ENCODE data around the gene OFD1. TPM values are rescaled to one million over a fixed set of nuclear protein-coding genes. Genes with fewer than 3 reads are reported as not detected.

The OFD1 gene, protein sequence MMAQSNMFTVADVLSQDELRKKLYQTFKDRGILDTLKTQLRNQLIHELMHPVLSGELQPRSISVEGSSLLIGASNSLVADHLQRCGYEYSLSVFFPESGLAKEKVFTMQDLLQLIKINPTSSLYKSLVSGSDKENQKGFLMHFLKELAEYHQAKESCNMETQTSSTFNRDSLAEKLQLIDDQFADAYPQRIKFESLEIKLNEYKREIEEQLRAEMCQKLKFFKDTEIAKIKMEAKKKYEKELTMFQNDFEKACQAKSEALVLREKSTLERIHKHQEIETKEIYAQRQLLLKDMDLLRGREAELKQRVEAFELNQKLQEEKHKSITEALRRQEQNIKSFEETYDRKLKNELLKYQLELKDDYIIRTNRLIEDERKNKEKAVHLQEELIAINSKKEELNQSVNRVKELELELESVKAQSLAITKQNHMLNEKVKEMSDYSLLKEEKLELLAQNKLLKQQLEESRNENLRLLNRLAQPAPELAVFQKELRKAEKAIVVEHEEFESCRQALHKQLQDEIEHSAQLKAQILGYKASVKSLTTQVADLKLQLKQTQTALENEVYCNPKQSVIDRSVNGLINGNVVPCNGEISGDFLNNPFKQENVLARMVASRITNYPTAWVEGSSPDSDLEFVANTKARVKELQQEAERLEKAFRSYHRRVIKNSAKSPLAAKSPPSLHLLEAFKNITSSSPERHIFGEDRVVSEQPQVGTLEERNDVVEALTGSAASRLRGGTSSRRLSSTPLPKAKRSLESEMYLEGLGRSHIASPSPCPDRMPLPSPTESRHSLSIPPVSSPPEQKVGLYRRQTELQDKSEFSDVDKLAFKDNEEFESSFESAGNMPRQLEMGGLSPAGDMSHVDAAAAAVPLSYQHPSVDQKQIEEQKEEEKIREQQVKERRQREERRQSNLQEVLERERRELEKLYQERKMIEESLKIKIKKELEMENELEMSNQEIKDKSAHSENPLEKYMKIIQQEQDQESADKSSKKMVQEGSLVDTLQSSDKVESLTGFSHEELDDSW
- 18.3 and 19.3 TPM in 2 replicates for total RNA-seq

GRCh38 chrX:13734278-13735172 lies at the start of gene OFD1, which contains the start of gene TRAPPC2:
TSS of gene OFD1 (plus strand) at chrX:13734748. CDS start at chrX:13735072, 324 bp downstream.
TSS of gene TRAPPC2 (minus strand) at chrX:13734620. CDS start at chrX:13719963, 14,657 bp downstream.
- peak within 1 kb of the TSS; percentile 97 for H3K27ac Mint-ChIP-seq
- intact Hi-C loops (cut with micrococcal nuclease): loop anchor here (1.0 to 10.0 kb wide), 4 partner anchors 45 to 1420 kb away; partner anchors contain the start of gene RAB9A
- peak; percentile 97 for DNase-seq
- H3K4me3 Mint-ChIP-seq: peak within 1 kb of the TSS; percentile 99
- no peaks in the 10 kb centered on the region for H3K9me3 Mint-ChIP-seq
- peaks cover 44% of the 10 kb centered on the region for H3K36me3 Mint-ChIP-seq (ENCODE audit: low read depth)
- no peaks in the 10 kb centered on the region for H3K27me3 Mint-ChIP-seq
- H3K4me1 Mint-ChIP-seq: peaks cover 35% of the 10 kb centered on the region

DNA sequence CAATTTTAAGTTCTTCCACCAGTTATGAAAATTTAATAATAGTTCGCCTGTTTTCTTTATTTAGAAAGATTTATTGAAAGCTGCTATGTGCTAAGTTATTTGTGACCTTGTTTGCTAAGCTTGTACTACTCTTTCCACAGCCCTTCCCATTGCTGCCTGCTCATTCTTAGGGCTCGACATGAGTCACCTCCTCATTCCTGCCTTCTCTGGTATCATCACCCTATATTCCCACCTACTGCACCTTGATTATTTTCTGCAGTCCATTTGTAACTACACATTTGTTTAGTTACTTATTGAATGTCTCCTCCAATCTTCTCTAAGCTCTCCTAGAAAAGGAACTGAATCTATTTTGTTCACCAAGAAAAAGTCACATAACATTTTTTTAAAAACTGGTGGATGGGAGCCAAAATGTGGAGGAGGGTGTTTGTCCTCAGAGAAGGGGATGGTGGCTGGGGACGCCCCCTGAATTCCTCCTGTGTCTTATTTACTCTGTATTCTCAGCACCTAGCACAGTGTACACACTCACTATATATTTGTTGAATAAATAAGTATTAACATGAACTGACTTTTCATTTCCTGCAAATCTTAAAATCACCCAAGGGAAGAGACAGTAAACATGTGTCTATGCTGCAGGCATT lies 49.3 kb upstream of the OFD1 start:
- H3K4me3 Mint-ChIP-seq: no peak overlapping the region
- H3K36me3 Mint-ChIP-seq (ENCODE audit: low read depth): peaks cover 10% of the 10 kb centered on the region
- H3K27ac Mint-ChIP-seq: no peak overlapping the region
- no peaks in the 10 kb centered on the region for H3K9me3 Mint-ChIP-seq
- DNase-seq: no peak
- H3K4me1 Mint-ChIP-seq: peaks cover 16% of the 10 kb centered on the region
- no peaks in the 10 kb centered on the region for H3K27me3 Mint-ChIP-seq
- intact Hi-C loops (cut with micrococcal nuclease): no loop called here

DNA sequence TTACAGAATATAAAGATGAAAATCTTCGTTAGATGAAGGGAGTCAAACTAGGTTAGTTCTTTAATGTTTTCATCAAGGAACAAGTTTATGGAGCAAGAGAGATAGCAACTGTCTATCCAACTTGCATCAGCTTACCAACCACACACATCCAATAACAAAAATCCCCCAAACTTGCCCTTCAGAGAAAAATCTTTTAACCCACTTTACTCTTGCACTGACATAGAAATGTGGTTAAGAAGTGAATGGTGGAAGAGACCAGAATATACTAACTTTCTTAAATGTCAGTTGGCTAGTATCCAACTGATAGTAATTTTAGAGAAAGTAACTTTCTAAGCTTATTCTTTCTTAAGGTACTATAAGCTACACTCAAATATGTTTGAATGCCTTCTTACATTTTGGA lies 47.3 kb upstream of the OFD1 start:
- Mint-ChIP-seq H3K9me3 (no peaks in the 10 kb centered on the region), H3K36me3 (ENCODE audit: low read depth) (peaks cover 5% of the 10 kb centered on the region), H3K4me3 (no peak overlapping the region), H3K27me3 (no peaks in the 10 kb centered on the region), H3K4me1 (peaks cover 23% of the 10 kb centered on the region), H3K27ac (no peak overlapping the region)
- no peak for DNase-seq
- intact Hi-C loops (cut with micrococcal nuclease): no loop called here

DNA sequence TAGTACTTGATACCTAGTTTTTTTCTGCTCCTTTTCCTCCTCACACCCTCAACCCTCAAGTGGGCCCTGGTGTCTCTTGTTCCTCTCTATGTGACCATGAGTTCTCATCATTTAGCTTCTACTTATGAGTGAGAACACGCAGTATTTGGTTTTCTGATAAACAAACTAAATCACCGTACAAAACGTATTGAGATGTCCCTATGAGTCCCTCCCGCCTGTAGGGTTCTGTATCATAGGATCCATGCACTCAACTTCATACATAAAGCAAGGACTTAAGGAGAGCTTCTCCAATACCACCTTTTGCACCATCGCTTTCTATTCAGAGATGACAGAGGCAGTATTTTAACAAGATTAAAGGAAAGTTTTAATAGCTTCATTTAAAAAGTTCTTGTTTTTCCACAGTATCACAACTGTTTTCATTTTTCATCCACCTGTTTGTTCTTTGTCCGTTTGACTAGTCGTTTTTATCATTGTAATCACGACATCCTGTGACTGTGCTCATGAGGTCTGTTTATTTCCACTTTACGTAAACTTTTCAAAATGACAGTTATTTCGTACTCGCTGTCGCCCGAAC lies 46.1 kb upstream of the OFD1 start:
- peak; percentile 55 for DNase-seq
- peak overlapping the region; percentile 93 for H3K27ac Mint-ChIP-seq

DNA sequence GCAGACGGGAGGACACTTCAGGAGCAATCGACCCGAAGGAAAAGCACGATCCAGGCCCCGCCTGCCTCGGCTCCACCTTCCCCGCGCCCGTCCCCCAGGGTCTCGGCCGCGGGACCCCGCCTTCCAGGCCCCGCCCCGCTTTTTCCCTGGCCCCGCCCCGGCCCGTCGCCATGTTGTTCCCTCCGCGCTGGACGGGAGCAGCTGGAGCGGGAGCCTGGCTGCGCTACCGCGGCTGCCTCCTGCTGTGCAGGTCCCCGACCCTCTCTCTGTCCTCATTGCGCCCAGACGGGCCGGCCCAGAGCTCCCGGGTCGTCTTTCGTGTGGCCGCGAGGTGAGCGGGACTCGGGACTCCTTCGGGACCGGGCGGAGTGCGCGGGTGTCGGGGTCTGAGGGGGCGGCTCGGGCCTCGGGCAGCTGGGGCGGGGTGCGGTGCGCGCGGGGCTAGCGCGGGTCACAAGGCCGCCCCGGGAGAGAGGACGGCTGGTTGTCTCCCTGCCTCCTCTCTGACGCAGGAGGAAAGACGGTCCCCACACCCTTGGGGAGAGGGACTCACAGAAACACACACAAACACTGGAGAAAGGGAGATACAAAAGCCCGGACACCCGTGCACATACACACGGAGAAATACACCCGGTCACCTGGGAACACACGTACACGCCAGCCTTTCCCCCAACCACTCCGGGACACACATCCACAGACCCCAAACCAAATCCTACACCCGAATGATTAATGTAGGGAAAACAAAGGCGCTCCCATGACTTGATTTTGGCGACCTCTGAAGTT lies 45.4 kb upstream of the OFD1 start, which contains the start of gene RAB9A:
Gene RAB9A, plus strand, starts transcription at position 171 of the 783 bp plus-strand sequence. CDS start 19,619 bp downstream, outside the sequence.
- Mint-ChIP-seq H3K4me3 (peak within 1 kb of the TSS; percentile 87), H3K36me3 (ENCODE audit: low read depth) (peaks cover 4% of the 10 kb centered on the region), H3K27me3 (no peaks in the 10 kb centered on the region), H3K27ac (peak within 1 kb of the TSS; percentile 93), H3K4me1 (peaks cover 35% of the 10 kb centered on the region), H3K9me3 (no peaks in the 10 kb centered on the region)
- intact Hi-C loops (cut with micrococcal nuclease): loop anchor here (1.0 kb wide), 3 partner anchors 20 to 45 kb away; partner anchors contain the start of genes OFD1 and TRAPPC2
- peak; percentile 95 for DNase-seq

More for the DNA sequence above, 46.1 kb upstream of the OFD1 start:
- Mint-ChIP-seq H3K9me3 (no peaks in the 10 kb centered on the region), H3K36me3 (ENCODE audit: low read depth) (peaks cover 5% of the 10 kb centered on the region), H3K4me3 (peak overlapping the region; percentile 87), H3K4me1 (peaks cover 33% of the 10 kb centered on the region), H3K27me3 (no peaks in the 10 kb centered on the region)
- intact Hi-C loops (cut with micrococcal nuclease): loop anchor here (1.0 kb wide), 1 partner anchor 19 kb away; no protein-coding TSS in a partner anchor

DNA sequence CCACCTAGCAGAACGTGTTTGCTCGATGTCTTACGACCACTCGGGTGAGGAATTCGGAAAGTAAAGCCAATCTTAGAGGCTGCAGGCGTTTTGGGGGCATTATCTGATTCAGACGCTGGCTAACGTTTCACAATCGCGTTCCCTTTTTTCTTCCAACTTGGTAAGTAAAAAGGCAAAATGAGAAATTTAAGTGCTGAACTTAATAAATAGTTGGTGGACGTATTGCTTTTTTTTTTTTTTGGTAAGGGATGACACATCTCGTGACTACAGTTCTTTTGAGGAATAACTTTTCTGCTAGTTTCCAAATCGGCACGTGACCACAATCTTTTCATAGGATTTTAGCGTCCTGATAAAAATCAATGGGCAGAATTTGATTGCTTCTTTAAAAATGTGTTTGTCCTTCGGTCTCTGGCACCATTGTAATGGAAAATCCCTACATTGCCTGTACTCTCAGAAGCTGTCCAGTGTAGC lies 44.8 kb upstream of the OFD1 start:
- H3K4me1 Mint-ChIP-seq: peaks cover 36% of the 10 kb centered on the region
- H3K27me3 Mint-ChIP-seq: no peaks in the 10 kb centered on the region
- intact Hi-C loops (cut with micrococcal nuclease): loop anchor here (1.0 kb wide), 2 partner anchors 31 to 45 kb away; partner anchors contain the start of genes OFD1 and TRAPPC2
- DNase-seq: no peak
- H3K9me3 Mint-ChIP-seq: no peaks in the 10 kb centered on the region
- H3K36me3 Mint-ChIP-seq (ENCODE audit: low read depth): peaks cover 3% of the 10 kb centered on the region
- H3K4me3 Mint-ChIP-seq: peak overlapping the region; percentile 87
- H3K27ac Mint-ChIP-seq: peak overlapping the region; percentile 93

DNA sequence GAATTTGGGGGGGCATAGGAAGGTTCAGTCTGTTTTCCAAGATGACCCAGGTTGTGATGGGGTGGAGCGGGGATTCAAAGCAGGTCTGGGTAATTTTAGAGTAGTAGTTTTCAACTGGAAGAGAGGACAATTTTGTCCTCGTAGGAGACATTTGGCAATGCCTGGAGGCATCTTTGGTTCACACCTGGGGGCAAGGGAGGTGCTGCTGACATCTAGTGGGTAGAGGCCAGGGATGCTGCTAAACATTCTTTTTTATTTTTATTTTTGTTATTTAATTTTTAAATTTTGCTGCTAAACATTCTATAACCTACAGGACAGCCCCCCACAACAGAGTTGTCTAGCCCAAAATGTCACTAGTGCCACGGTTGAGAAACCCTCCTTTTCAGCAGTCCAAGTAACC lies 43.7 kb upstream of the OFD1 start:
- Mint-ChIP-seq H3K4me1 (peaks cover 38% of the 10 kb centered on the region), H3K27ac (no peak overlapping the region), H3K36me3 (ENCODE audit: low read depth) (peaks cover 3% of the 10 kb centered on the region), H3K27me3 (no peaks in the 10 kb centered on the region), H3K9me3 (no peaks in the 10 kb centered on the region), H3K4me3 (peak overlapping the region; percentile 87)
- DNase-seq: no peak
- intact Hi-C loops (cut with micrococcal nuclease): no loop called here

- Mint-ChIP-seq H3K4me3 (no peak overlapping the region), H3K9me3 (no peaks in the 10 kb centered on the region), H3K4me1 (peaks cover 40% of the 10 kb centered on the region), H3K36me3 (ENCODE audit: low read depth) (peaks cover 3% of the 10 kb centered on the region), H3K27me3 (no peaks in the 10 kb centered on the region), H3K27ac (no peak overlapping the region)
- intact Hi-C loops (cut with micrococcal nuclease): no loop called here
- no peak for DNase-seq
Measured at GRCh38 chrX:13691841-13692371, 42.6 kb upstream of the OFD1 start.

- Mint-ChIP-seq H3K27ac (no peak overlapping the region), H3K36me3 (ENCODE audit: low read depth) (peaks cover 5% of the 10 kb centered on the region), H3K9me3 (no peaks in the 10 kb centered on the region), H3K27me3 (no peaks in the 10 kb centered on the region), H3K4me1 (peaks cover 39% of the 10 kb centered on the region), H3K4me3 (no peak overlapping the region)
- intact Hi-C loops (cut with micrococcal nuclease): no loop called here
- DNase-seq: no peak
Measured at GRCh38 chrX:13692771-13693231, 41.7 kb upstream of the OFD1 start.

GRCh38 chrX:13693341-13693961 lies 41.1 kb upstream of the OFD1 start:
- no peak overlapping the region for H3K27ac Mint-ChIP-seq
- intact Hi-C loops (cut with micrococcal nuclease): no loop called here
- H3K4me3 Mint-ChIP-seq: no peak overlapping the region
- no peaks in the 10 kb centered on the region for H3K27me3 Mint-ChIP-seq
- H3K9me3 Mint-ChIP-seq: no peaks in the 10 kb centered on the region
- no peak for DNase-seq
- peaks cover 5% of the 10 kb centered on the region for H3K36me3 Mint-ChIP-seq (ENCODE audit: low read depth)
- peaks cover 36% of the 10 kb centered on the region for H3K4me1 Mint-ChIP-seq

- Mint-ChIP-seq H3K36me3 (ENCODE audit: low read depth) (peaks cover 6% of the 10 kb centered on the region), H3K9me3 (no peaks in the 10 kb centered on the region), H3K4me3 (no peak overlapping the region), H3K27me3 (no peaks in the 10 kb centered on the region), H3K27ac (no peak overlapping the region), H3K4me1 (peaks cover 34% of the 10 kb centered on the region)
- DNase-seq: no peak
- intact Hi-C loops (cut with micrococcal nuclease): no loop called here
Measured at GRCh38 chrX:13694359-13694758, 40.2 kb upstream of the OFD1 start.

All from activated CD4-positive, alpha-beta T cell treated with anti-CD3 and anti-CD28 coated beads, Interleukin-2, amount 10 ng/mL, durations not matched to agents 24 days and 14 days (primary cell).